HCT116 (cell line): Measurements from ENCODE around the gene ADAM11. TPM values are rescaled to one million over a fixed set of nuclear protein-coding genes. Genes with fewer than 3 reads are reported as not detected.
"Not testable (repeated sequence)": the region's sequence is repeated elsewhere in the genome, so short reads cannot be mapped to it uniquely, and the experiment has no call there.

Experiments
- ATAC-seq: fragments of 200-7000 bp; cut with Tn5 transposase; 2 replicates; pipeline ENCODE4 v1.9.1; 2020; ENCODE audit warnings: mild to moderate bottlenecking, moderate library complexity
- BruUV-seq: library from RNA; stranded (reverse); fragments of 400-500 nt; replicated peaks from 2 replicates; lab custom pipeline; 2021; lab: Mats Ljungman, UMichigan
- CTCF ChIA-PET: fragments of 300-600 bp; sonication (Branson Sonifier 250); formaldehyde crosslinking; loops from one replicate; lab custom pipeline; 2021; ENCODE audit warnings: antibody characterized with exemption; lab: Charles Lee
- POLR2A ChIA-PET: fragments of 300-600, 350-600 bp; sonication (Branson Sonifier 250); formaldehyde crosslinking; loops from one replicate; lab custom pipeline; 2021; ENCODE audit warnings: antibody characterized with exemption; lab: Charles Lee
- RAD21 ChIA-PET, 2 experiments: fragments of 300-600 bp; sonication (Branson Sonifier 250); formaldehyde crosslinking; loops; one replicate each; lab custom pipeline; 2023; ENCODE audit warnings: low total read pairs in 2 of 2; ENCODE audit not compliant: uncharacterized antibody in 2 of 2, unreplicated experiment in 2 of 2, low non-redundant PET in 1 of 2; lab: Charles Lee
- DNase-seq: peaks from one replicate; pipeline ENCODE4 v3.0.0-alpha.2; 2010; ENCODE audit warnings: low read depth, low spot score
- H2AFZ ChIP-seq: fragments of 200-600 bp; shearing (Covaris generic), sonication (generic); 2 replicates; pipeline ENCODE4 v1.6.1; 2017; ENCODE audit warnings: low read depth, mixed run types, mixed read lengths, antibody characterized with exemption, low read length; ENCODE audit not compliant: poor library complexity, severe bottlenecking
- H3K27ac ChIP-seq: 2 replicates; pipeline ENCODE4 v1.5.1; 2012; ENCODE audit warnings: low read depth, low read length
- H3K27me3 ChIP-seq: fragments of 200-600 bp; sonication (generic); 2 replicates; pipeline ENCODE4 v1.6.1; 2016; ENCODE audit warnings: mixed run types, low read length, mixed read lengths; ENCODE audit not compliant: insufficient read depth
- H3K36me3 ChIP-seq, 2 experiments: fragments of 200-500 bp in 1 of 2; fragments of 200-600 bp in 1 of 2; sonication (Bioruptor generic) in 1 of 2; sonication (generic) in 1 of 2; 2 replicates each; pipeline versions ENCODE4 v1.5.1 to v1.6.1; 2014 to 2016; ENCODE audit warnings: low read length in 2 of 2, inconsistent platforms in 1 of 2, mixed read lengths in 1 of 2, mixed run types in 1 of 2; ENCODE audit not compliant: insufficient read depth in 2 of 2, control insufficient read depth in 1 of 2
- H3K4me1 ChIP-seq, 2 experiments: fragments of 200-600 bp in 1 of 2; sonication (generic) in 1 of 2; 2 replicates each; pipeline versions ENCODE4 v1.5.1 to v1.6.1; 2012 to 2017; ENCODE audit warnings: low read length in 2 of 2, inconsistent platforms in 1 of 2, mild to moderate bottlenecking in 1 of 2, mixed read lengths in 1 of 2, mixed run types in 1 of 2, moderate library complexity in 1 of 2; ENCODE audit not compliant: insufficient read depth in 2 of 2, control insufficient read depth in 1 of 2
- H3K4me2 ChIP-seq: fragments of 200-600 bp; sonication (generic); 2 replicates; pipeline ENCODE4 v1.6.1; 2017; ENCODE audit warnings: mixed run types, low read length, mixed read lengths
- H3K4me3 ChIP-seq, 2 experiments: fragments of 200-600 bp in 1 of 2; sonication (generic) in 1 of 2; replicated peaks in 1 of 2; 2 replicates each; pipeline ENCODE4 v1.5.1; 2011 to 2016; ENCODE audit warnings: low read length in 2 of 2, control low read depth in 1 of 2, low read depth in 1 of 2, mild to moderate bottlenecking in 1 of 2, mixed read lengths in 1 of 2, mixed run types in 1 of 2
- H3K79me2 ChIP-seq: fragments of 200-600 bp; sonication (generic); 2 replicates; pipeline ENCODE4 v1.6.1; 2017; ENCODE audit warnings: mild to moderate bottlenecking, mixed run types, low read length, moderate library complexity, mixed read lengths; ENCODE audit not compliant: insufficient read depth
- H3K9ac ChIP-seq: fragments of 200-600 bp; sonication (generic); 2 replicates; pipeline ENCODE4 v1.6.1; 2016; ENCODE audit warnings: low read length, mixed read lengths
- H3K9me2 ChIP-seq: fragments of 200-600 bp; sonication (generic), shearing (Covaris generic); 2 replicates; pipeline ENCODE4 v1.6.1; 2017; ENCODE audit warnings: mixed run types, mild to moderate bottlenecking, moderate library complexity; ENCODE audit not compliant: insufficient read depth
- H3K9me3 ChIP-seq, 2 experiments: fragments of 200-500 bp in 1 of 2; fragments of 200-600 bp in 1 of 2; sonication (Bioruptor generic) in 1 of 2; sonication (generic) in 1 of 2; 2 replicates each; pipeline ENCODE4 v1.6.1; 2014 to 2017; ENCODE audit warnings: low read length in 2 of 2, mixed read lengths in 2 of 2, inconsistent platforms in 1 of 2, low read depth in 1 of 2, mild to moderate bottlenecking in 1 of 2, mixed run types in 1 of 2, moderate library complexity in 1 of 2; ENCODE audit not compliant: control insufficient read depth in 1 of 2, insufficient read depth in 1 of 2
- H4K20me1 ChIP-seq: fragments of 200-600 bp; sonication (generic), shearing (Covaris generic); 2 replicates; pipeline ENCODE4 v1.6.1; 2017; ENCODE audit warnings: mixed run types, mild to moderate bottlenecking, moderate library complexity; ENCODE audit not compliant: insufficient read depth
- CTCF ChIP-seq, 3 experiments: fragments of 200-600 bp in 1 of 3; sonication (generic) in 1 of 3; IDR thresholded peaks in 2 of 3; conservative IDR thresholded peaks in 1 of 3; 2 replicates each; pipeline ENCODE4 v1.5.1; 2012 to 2017; ENCODE audit warnings: low read depth in 2 of 3, low read length in 2 of 3, antibody characterized with exemption in 1 of 3, borderline replicate concordance in 1 of 3, control low read depth in 1 of 3, mild to moderate bottlenecking in 1 of 3, mixed read lengths in 1 of 3, mixed run types in 1 of 3, moderate library complexity in 1 of 3; ENCODE audit not compliant: insufficient read depth in 1 of 3
- EZH2 ChIP-seq: fragments of 200-600 bp; sonication (generic); IDR thresholded peaks from 2 replicates; pipeline ENCODE4 v1.6.1; 2017; ENCODE audit warnings: antibody characterized with exemption, mixed run types
- POLR2AphosphoS5 ChIP-seq: IDR thresholded peaks from 2 replicates; pipeline ENCODE4 v1.6.1; 2011; ENCODE audit warnings: mild to moderate bottlenecking, low read depth, low read length, moderate library complexity
- RAD21 ChIP-seq: IDR thresholded peaks from 2 replicates; pipeline ENCODE4 v1.6.1; 2012; ENCODE audit warnings: low read depth, mild to moderate bottlenecking
- ZBTB33 ChIP-seq: IDR thresholded peaks from 2 replicates; pipeline ENCODE4 v1.6.1; 2011; ENCODE audit warnings: mild to moderate bottlenecking, low read length, moderate library complexity; ENCODE audit not compliant: insufficient replicate concordance; ENCODE audit errors: extremely low read depth
- intact Hi-C: fragments of 100-400 bp; cut with micrococcal nuclease; formaldehyde crosslinking; loops from 2 replicates; pipeline ENCODE4 v1.10.0; 2022
- total RNA-seq: library from RNA; stranded (reverse); gene quantifications from one replicate; pipeline ENCODE4 v1.2.1, GENCODE V29; 2021; ENCODE audit not compliant: unreplicated experiment

Gene ADAM11
- total RNA-seq, 1 experiment from 2014 or later = 7.7 TPM

DNA sequence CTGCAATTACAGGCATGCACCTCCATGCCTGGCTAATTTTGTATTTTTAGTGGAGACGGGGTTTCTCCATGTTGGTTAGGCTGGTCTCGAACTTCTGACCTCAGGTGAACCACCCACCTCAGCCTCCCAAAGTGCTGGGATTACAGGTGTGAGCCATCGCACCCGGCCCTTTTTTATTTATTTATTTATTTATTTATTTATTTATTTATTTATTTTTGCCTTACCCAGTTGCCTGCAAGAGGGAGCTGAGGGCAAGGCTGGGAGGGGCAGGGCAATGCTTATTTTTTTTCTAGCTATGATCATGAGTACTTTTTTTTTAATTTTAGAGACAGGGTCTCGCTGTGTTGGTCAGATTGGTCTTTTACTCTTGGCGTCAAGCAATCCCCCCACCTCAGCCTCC is 32.7 kb upstream of the ADAM11 start:
- POLR2A ChIA-PET, H4K20me1 ChIP-seq, H3K4me2 ChIP-seq, H3K9me3 ChIP-seq, RAD21 ChIA-PET, CTCF ChIA-PET, H3K4me1 ChIP-seq, H3K4me3 ChIP-seq, BruUV-seq, intact Hi-C loops, ATAC-seq, H2AFZ ChIP-seq, H3K79me2 ChIP-seq, H3K27ac ChIP-seq, DNase-seq, H3K27me3 ChIP-seq, H3K9me2 ChIP-seq, H3K9ac ChIP-seq: not testable (repeated sequence)
- peaks cover 13 to 17% of the 10 kb centered on the region in 2 experiments; a peak in 3 of 4 replicates for H3K36me3 ChIP-seq

- H3K9me3 ChIP-seq = no peaks in the 10 kb centered on the region
- no peak overlapping the region for H3K9ac ChIP-seq
- no peaks in the 10 kb centered on the region for H3K27me3 ChIP-seq
- intact Hi-C loops = no loop called here
- RAD21 ChIA-PET = no interaction called here
- no peak for TF ChIP-seq EZH2
- peak; percentile 14 to 54 (median 44); a peak in 4 of 6 replicates for TF ChIP-seq CTCF (IDR thresholded peaks at IDR 0.05 in 2 of 3, conservative IDR thresholded peaks at IDR 0.05 in 1 of 3; ENCODE audit: borderline replicate concordance in 1 of 3, insufficient read depth in 1 of 3, low read depth in 2 of 3, low read length in 2 of 3)
- peak; percentile 55 for TF ChIP-seq RAD21
- TF ChIP-seq POLR2AphosphoS5 = no peak
- no peak for TF ChIP-seq ZBTB33
- no peak overlapping the region for H3K27ac ChIP-seq
- no peaks in the 10 kb centered on the region for H3K9me2 ChIP-seq
- H3K36me3 ChIP-seq = peaks cover 9% of the 10 kb centered on the region in 2 experiments; a peak in 3 of 4 replicates
- DNase-seq (no peak), ATAC-seq (peak; percentile 95)
- no TSS peak for BruUV-seq
- H4K20me1 ChIP-seq = no peaks in the 10 kb centered on the region
- H3K4me3 ChIP-seq = no peak overlapping the region
- H3K4me2 ChIP-seq = no peak overlapping the region
- H3K79me2 ChIP-seq = no peaks in the 10 kb centered on the region
- H3K4me1 ChIP-seq = no peaks in the 10 kb centered on the region
- CTCF ChIA-PET = no interaction called here
- H2AFZ ChIP-seq = no peak overlapping the region
- POLR2A ChIA-PET = no interaction called here
Observed at GRCh38 chr17:44733753-44734152, 25.0 kb upstream of the ADAM11 start.
